ENCODE data around the gene ADAMTS2.

The ADAMTS2 gene

DNA sequence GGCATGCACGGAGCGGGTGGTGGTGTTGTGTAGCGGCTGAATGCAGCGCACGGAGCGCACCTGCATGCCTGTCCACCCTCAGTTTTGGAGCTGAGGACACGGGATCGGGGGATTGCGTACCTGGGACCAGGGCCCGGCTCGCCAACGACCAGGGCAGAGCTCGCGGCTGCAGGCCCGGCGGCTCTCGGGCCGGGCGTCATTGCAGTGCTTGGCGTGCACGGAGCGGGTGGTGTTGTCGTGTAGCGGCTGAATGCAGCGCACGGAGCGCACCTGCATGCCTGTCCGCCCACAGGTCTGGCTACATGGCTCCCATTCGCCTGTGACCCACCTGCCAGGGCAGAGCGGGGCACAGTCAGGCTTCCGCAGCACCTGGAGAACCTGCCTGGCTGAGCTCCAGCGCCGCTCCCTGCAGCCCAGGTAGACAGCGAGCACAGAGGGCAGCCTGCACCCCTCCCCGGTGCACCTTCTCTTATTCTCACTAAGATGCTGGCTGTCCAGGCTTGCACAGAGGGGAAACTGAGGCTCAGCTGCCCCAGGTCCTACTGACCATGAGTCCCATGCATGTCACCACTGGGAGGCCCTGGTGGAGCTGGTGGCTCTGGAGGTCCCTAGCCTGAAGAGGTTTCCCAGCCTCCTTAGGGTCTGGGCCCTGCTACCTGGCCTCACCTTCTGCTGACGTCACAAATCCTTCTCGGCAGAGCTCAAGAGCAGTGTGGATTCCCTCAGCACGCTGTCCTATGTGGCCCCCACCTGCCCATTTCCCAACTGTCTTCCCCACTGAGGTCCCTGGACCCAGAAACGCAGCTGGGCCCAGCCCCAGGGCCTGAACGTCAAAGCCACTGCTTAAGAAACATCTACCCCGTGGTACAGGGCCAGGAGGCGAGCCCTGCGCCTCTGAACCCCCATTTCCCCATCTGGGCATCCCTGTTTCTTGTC lies 220.1 kb downstream of the ADAMTS2 start:
- Histone ChIP-seq H3K4me2 (ENCODE audit: low read length, poor library complexity, severe bottlenecking) (no peak overlapping the region), H4K91ac (ENCODE audit: low read length) (no peak overlapping the region), H3K4ac (ENCODE audit: low read depth in 1 of 2, low read length in 2 of 2) (no peak overlapping the region), H3K27ac (ENCODE audit: low read length, poor library complexity, severe bottlenecking) (no peak overlapping the region), H2BK15ac (ENCODE audit: low read depth, poor library complexity, severe bottlenecking) (no peak overlapping the region), H3K4me1 (ENCODE audit: control insufficient read depth, insufficient read depth, low read depth, low read length) (no peaks in the 10 kb centered on the region), H3K4me3 (ENCODE audit: insufficient read depth in 1 of 2, low read depth in 1 of 2, low read length in 2 of 2) (no peak overlapping the region), H2BK12ac (ENCODE audit: low read length in 2 of 2) (no peak overlapping the region), H4K8ac (ENCODE audit: low read length) (no peak overlapping the region), H3K9me3 (ENCODE audit: control insufficient read depth, low read length) (no peaks in the 10 kb centered on the region), H3K23ac (ENCODE audit: low read length in 2 of 2) (no peak overlapping the region), H3K27me3 (ENCODE audit: control insufficient read depth in 1 of 2, insufficient read depth in 1 of 2, low read length in 2 of 2) (no peaks in the 10 kb centered on the region), H3K9ac (ENCODE audit: low read length) (no peak overlapping the region), H2BK5ac (ENCODE audit: low read depth, low read length, poor library complexity, severe bottlenecking) (no peak overlapping the region), H2AK5ac (ENCODE audit: low read length, severe bottlenecking) (no peak overlapping the region), H2BK120ac (ENCODE audit: low read depth, low read length) (no peak overlapping the region), H2AFZ (ENCODE audit: low read depth, low read length) (no peak overlapping the region), H3K14ac (ENCODE audit: low read length in 2 of 2) (no peak overlapping the region), H3K79me1 (replicated peaks; ENCODE audit: low read length, poor library complexity, severe bottlenecking) (no peaks in the 10 kb centered on the region), H3K36me3 (ENCODE audit: control insufficient read depth in 1 of 2, insufficient read depth in 2 of 2, low read depth in 1 of 2, low read length in 2 of 2) (peaks cover 0 to 90% of the 10 kb centered on the region in 2 experiments), H3K18ac (ENCODE audit: low read depth in 1 of 2, low read length in 2 of 2) (no peak overlapping the region)
- WGBS: 92% methylated on average over 43 of the region's 43 CpGs
- no peak for DNase-seq

DNA sequence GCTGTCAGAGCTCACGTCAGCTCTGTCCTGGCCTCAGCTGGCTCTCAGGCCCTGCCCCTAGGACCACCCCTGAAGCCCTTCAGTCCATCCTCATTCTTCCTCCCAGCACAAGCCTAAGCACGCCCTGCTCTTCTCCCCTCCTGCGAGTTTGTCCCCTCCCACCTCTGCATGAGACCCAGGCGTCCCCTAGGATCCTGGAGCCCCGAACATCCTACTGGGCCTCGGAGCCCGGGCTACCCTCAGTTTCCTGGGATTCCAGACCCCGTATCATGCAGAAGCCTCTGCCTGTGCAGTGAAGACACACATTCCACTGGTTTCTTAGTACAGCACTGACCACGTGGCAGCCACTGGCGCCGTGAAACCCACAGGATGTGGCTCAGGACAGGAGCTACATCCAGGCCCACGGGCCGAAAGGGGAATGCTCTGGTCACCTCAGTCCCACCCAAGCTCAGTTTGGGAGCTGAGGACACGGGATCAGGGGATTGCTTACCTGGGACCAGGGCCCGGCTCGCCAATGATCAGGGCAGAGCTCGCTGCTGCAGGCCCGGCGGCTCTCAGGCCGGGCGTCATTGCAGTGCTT lies 220.9 kb downstream of the ADAMTS2 start:
- no peak overlapping the region for H2BK15ac ChIP-seq (ENCODE audit: low read depth, poor library complexity, severe bottlenecking)
- H3K18ac ChIP-seq (ENCODE audit: low read depth in 1 of 2, low read length in 2 of 2): no peak overlapping the region

DNA sequence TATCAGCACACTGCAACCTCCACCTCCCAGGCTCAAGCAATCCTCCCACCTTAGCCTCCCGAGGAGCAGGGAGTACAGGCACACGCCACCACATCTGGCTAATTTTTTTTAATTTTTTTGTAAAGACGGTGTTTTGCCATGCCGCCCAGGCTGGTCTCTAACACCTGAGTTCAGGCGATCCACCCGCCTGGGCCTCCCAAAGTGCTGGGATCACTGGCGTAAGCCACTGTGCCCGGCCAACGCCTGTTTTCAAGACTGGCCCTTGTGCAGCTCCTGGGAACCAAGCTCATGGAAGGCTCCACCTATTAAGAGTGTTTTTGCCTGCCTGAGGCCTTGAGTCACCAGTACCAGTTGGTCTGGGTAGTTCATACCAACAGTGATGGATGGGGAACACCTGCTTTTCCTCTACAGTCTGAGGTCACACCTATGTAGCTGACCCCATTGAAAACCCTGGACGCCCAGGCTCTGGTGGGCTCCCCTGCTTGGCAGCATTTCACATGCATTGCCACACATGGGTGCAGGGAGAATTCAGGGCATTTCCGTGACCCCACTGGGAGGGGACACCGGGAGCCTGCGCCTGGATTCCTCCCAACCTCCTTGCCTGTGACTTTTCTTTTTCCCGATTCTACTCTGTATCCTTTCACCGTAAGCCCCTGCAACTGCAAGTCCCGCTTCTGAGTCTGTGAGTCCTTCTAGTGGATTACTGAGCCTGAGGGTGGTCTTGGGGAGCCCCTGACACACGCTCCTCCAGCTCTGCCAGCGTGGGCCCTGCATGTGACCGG lies 221.6 kb downstream of the ADAMTS2 start:
- H3K23ac ChIP-seq (ENCODE audit: low read length in 2 of 2): no peak overlapping the region
- no peak overlapping the region for H3K18ac ChIP-seq (ENCODE audit: low read depth in 1 of 2, low read length in 2 of 2)
- no peak for DNase-seq
- no peak overlapping the region for H4K91ac ChIP-seq (ENCODE audit: low read length)
- H2AK5ac ChIP-seq (ENCODE audit: low read length, severe bottlenecking): no peak overlapping the region
- no peak overlapping the region for H3K4ac ChIP-seq (ENCODE audit: low read depth in 1 of 2, low read length in 2 of 2)
- H2BK15ac ChIP-seq (ENCODE audit: low read depth, poor library complexity, severe bottlenecking): no peak overlapping the region
- H3K4me3 ChIP-seq (ENCODE audit: insufficient read depth in 1 of 2, low read depth in 1 of 2, low read length in 2 of 2): no peak overlapping the region
- H2BK12ac ChIP-seq (ENCODE audit: low read length in 2 of 2): no peak overlapping the region
- no peaks in the 10 kb centered on the region for H3K9me3 ChIP-seq (ENCODE audit: control insufficient read depth, low read length)
- H3K79me1 ChIP-seq (replicated peaks; ENCODE audit: low read length, poor library complexity, severe bottlenecking): no peaks in the 10 kb centered on the region
- H2AFZ ChIP-seq (ENCODE audit: low read depth, low read length): no peak overlapping the region
- H3K36me3 ChIP-seq (ENCODE audit: control insufficient read depth in 1 of 2, insufficient read depth in 2 of 2, low read depth in 1 of 2, low read length in 2 of 2): peaks cover 0 to 88% of the 10 kb centered on the region in 2 experiments
- no peak overlapping the region for H3K9ac ChIP-seq (ENCODE audit: low read length)
- no peak overlapping the region for H3K27ac ChIP-seq (ENCODE audit: low read length, poor library complexity, severe bottlenecking)
- no peak overlapping the region for H2BK120ac ChIP-seq (ENCODE audit: low read depth, low read length)
- no peaks in the 10 kb centered on the region for H3K27me3 ChIP-seq (ENCODE audit: control insufficient read depth in 1 of 2, insufficient read depth in 1 of 2, low read length in 2 of 2)
- H2BK5ac ChIP-seq (ENCODE audit: low read depth, low read length, poor library complexity, severe bottlenecking): no peak overlapping the region
- H3K14ac ChIP-seq (ENCODE audit: low read length in 2 of 2): no peak overlapping the region
- WGBS: 93% methylated on average over 18 of the region's 19 CpGs
- no peaks in the 10 kb centered on the region for H3K4me1 ChIP-seq (ENCODE audit: control insufficient read depth, insufficient read depth, low read depth, low read length)
- H3K4me2 ChIP-seq (ENCODE audit: low read length, poor library complexity, severe bottlenecking): no peak overlapping the region
- no peak overlapping the region for H4K8ac ChIP-seq (ENCODE audit: low read length)

More for the DNA sequence above, 220.9 kb downstream of the ADAMTS2 start:
- H2BK120ac ChIP-seq (ENCODE audit: low read depth, low read length): no peak overlapping the region
- H3K79me1 ChIP-seq (replicated peaks; ENCODE audit: low read length, poor library complexity, severe bottlenecking): no peaks in the 10 kb centered on the region
- DNase-seq: no peak
- H2BK5ac ChIP-seq (ENCODE audit: low read depth, low read length, poor library complexity, severe bottlenecking): no peak overlapping the region
- H2AFZ ChIP-seq (ENCODE audit: low read depth, low read length): no peak overlapping the region
- no peak overlapping the region for H3K23ac ChIP-seq (ENCODE audit: low read length in 2 of 2)
- H2AK5ac ChIP-seq (ENCODE audit: low read length, severe bottlenecking): no peak overlapping the region
- no peaks in the 10 kb centered on the region for H3K27me3 ChIP-seq (ENCODE audit: control insufficient read depth in 1 of 2, insufficient read depth in 1 of 2, low read length in 2 of 2)
- no peak overlapping the region for H3K27ac ChIP-seq (ENCODE audit: low read length, poor library complexity, severe bottlenecking)
- H3K14ac ChIP-seq (ENCODE audit: low read length in 2 of 2): no peak overlapping the region
- no peak overlapping the region for H3K9ac ChIP-seq (ENCODE audit: low read length)
- H2BK12ac ChIP-seq (ENCODE audit: low read length in 2 of 2): no peak overlapping the region
- H3K9me3 ChIP-seq (ENCODE audit: control insufficient read depth, low read length): no peaks in the 10 kb centered on the region
- no peak overlapping the region for H3K4me3 ChIP-seq (ENCODE audit: insufficient read depth in 1 of 2, low read depth in 1 of 2, low read length in 2 of 2)
- no peak overlapping the region for H3K4ac ChIP-seq (ENCODE audit: low read depth in 1 of 2, low read length in 2 of 2)
- peaks cover 0 to 88% of the 10 kb centered on the region in 2 experiments for H3K36me3 ChIP-seq (ENCODE audit: control insufficient read depth in 1 of 2, insufficient read depth in 2 of 2, low read depth in 1 of 2, low read length in 2 of 2)
- no peak overlapping the region for H4K91ac ChIP-seq (ENCODE audit: low read length)
- 93% methylated on average over 21 of the region's 21 CpGs for WGBS
- H4K8ac ChIP-seq (ENCODE audit: low read length): no peak overlapping the region
- no peaks in the 10 kb centered on the region for H3K4me1 ChIP-seq (ENCODE audit: control insufficient read depth, insufficient read depth, low read depth, low read length)
- no peak overlapping the region for H3K4me2 ChIP-seq (ENCODE audit: low read length, poor library complexity, severe bottlenecking)

DNA sequence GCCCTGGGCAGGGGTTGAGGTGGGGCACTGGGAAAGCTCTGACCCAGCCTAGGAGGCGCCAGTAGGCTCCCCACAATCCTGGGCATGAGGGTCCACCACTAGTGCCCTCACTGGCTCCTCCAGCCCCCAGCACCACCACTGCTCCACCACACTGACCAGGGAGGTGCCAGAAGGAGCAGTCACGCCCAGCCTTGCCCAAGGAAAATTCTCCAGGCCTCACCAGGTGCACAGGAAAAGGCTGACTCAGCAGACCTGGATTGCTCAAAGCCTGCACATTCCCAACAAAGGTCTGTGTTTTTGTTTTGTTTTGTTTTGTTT lies 222.2 kb downstream of the ADAMTS2 start:
- no peaks in the 10 kb centered on the region for H3K4me1 ChIP-seq (ENCODE audit: control insufficient read depth, insufficient read depth, low read depth, low read length)
- H2BK15ac ChIP-seq (ENCODE audit: low read depth, poor library complexity, severe bottlenecking): no peak overlapping the region
- WGBS: 33% methylated on average over 1 of the region's 2 CpGs
- no peak overlapping the region for H2BK5ac ChIP-seq (ENCODE audit: low read depth, low read length, poor library complexity, severe bottlenecking)
- H3K27ac ChIP-seq (ENCODE audit: low read length, poor library complexity, severe bottlenecking): no peak overlapping the region
- H3K79me1 ChIP-seq (replicated peaks; ENCODE audit: low read length, poor library complexity, severe bottlenecking): no peaks in the 10 kb centered on the region
- H2BK12ac ChIP-seq (ENCODE audit: low read length in 2 of 2): no peak overlapping the region
- no peak overlapping the region for H3K9ac ChIP-seq (ENCODE audit: low read length)
- no peak overlapping the region for H3K4me2 ChIP-seq (ENCODE audit: low read length, poor library complexity, severe bottlenecking)
- H3K23ac ChIP-seq (ENCODE audit: low read length in 2 of 2): no peak overlapping the region
- no peak overlapping the region for H2AK5ac ChIP-seq (ENCODE audit: low read length, severe bottlenecking)
- H3K27me3 ChIP-seq (ENCODE audit: control insufficient read depth in 1 of 2, insufficient read depth in 1 of 2, low read length in 2 of 2): no peaks in the 10 kb centered on the region
- no peak overlapping the region for H3K4me3 ChIP-seq (ENCODE audit: insufficient read depth in 1 of 2, low read depth in 1 of 2, low read length in 2 of 2)
- H3K36me3 ChIP-seq (ENCODE audit: control insufficient read depth in 1 of 2, insufficient read depth in 2 of 2, low read depth in 1 of 2, low read length in 2 of 2): peaks cover 0 to 91% of the 10 kb centered on the region in 2 experiments
- no peak overlapping the region for H2BK120ac ChIP-seq (ENCODE audit: low read depth, low read length)
- no peak overlapping the region for H3K14ac ChIP-seq (ENCODE audit: low read length in 2 of 2)
- no peaks in the 10 kb centered on the region for H3K9me3 ChIP-seq (ENCODE audit: control insufficient read depth, low read length)
- H3K4ac ChIP-seq (ENCODE audit: low read depth in 1 of 2, low read length in 2 of 2): no peak overlapping the region
- H2AFZ ChIP-seq (ENCODE audit: low read depth, low read length): no peak overlapping the region
- H3K18ac ChIP-seq (ENCODE audit: low read depth in 1 of 2, low read length in 2 of 2): no peak overlapping the region
- no peak overlapping the region for H4K91ac ChIP-seq (ENCODE audit: low read length)
- H4K8ac ChIP-seq (ENCODE audit: low read length): no peak overlapping the region
- DNase-seq: no peak
